ENCODE results near the gene OCEL1.
"Not testable (repeated sequence)": the region's sequence is repeated elsewhere in the genome, so short reads cannot be mapped to it uniquely, and the experiment has no call there.

OCEL1 gene

DNA sequence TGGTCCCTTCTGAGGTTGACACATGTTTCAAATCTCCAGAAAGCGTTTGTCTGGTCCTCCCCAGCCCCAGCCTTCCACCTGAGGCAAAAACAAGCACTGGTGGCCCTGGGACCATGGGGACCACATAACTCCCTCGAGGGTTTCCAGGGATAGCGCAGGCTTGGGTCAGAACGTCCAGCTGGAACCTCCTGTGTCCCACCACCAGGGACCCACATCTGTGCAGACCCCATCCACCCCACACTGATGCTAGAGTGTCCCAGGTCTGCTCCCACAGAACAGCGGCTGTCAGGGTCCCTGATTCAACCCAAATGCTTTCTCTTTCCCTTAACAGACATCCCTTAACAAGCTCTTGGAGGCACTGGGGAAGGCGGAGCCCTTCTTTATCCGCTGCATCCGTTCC lies 40.4 kb upstream of the OCEL1 start:
- TF ChIP-seq, protein P1, sequence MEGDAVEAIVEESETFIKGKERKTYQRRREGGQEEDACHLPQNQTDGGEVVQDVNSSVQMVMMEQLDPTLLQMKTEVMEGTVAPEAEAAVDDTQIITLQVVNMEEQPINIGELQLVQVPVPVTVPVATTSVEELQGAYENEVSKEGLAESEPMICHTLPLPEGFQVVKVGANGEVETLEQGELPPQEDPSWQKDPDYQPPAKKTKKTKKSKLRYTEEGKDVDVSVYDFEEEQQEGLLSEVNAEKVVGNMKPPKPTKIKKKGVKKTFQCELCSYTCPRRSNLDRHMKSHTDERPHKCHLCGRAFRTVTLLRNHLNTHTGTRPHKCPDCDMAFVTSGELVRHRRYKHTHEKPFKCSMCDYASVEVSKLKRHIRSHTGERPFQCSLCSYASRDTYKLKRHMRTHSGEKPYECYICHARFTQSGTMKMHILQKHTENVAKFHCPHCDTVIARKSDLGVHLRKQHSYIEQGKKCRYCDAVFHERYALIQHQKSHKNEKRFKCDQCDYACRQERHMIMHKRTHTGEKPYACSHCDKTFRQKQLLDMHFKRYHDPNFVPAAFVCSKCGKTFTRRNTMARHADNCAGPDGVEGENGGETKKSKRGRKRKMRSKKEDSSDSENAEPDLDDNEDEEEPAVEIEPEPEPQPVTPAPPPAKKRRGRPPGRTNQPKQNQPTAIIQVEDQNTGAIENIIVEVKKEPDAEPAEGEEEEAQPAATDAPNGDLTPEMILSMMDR (conservative IDR thresholded peaks at IDR 0.05; ENCODE audit: control insufficient read depth, insufficient read depth, low read depth, low read length), result no peak
- DNase-seq (ENCODE audit: low read depth), result no peak
- H3K4me3 ChIP-seq (ENCODE audit: control insufficient read depth, low read depth, low read length), result no peak overlapping the region

DNA sequence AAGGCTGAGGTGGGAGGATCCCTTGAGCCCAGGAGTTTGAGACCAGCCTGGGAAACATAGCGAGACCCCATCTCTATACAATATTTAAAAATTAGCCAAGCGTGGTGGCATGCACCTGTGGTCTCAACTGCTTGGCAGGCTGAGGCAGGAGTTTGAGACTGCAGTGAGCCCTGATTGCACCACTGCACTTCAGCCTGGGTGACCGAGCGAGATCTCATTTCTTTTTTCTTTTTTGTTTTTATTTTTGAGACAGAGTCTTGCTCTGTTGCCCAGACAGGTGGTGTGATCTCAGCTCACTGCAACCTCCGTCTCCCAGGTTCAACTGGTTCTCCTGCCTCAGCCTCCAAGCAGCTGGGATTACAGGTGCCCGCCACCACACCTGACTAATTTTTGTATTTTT lies 34.3 kb upstream of the OCEL1 start:
- not testable (repeated sequence) for DNase-seq (ENCODE audit: low read depth); H3K4me3 ChIP-seq (ENCODE audit: control insufficient read depth, low read depth, low read length)

DNA sequence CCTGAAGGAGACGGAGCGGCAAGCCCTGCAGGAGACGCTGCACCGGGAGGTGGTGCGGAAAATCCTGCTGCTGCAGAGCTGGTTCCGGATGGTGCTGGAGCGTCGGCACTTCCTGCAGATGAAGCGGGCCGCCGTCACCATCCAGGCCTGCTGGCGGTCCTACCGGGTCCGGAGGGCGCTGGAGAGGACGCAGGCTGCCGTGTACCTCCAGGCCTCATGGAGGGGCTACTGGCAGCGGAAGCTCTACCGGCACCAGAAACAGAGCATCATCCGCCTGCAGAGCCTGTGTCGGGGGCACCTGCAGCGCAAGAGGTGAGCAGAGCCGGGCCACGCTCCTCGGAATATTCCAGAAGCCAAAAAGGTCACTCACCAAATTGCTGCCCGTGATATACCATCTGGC lies 33.3 kb upstream of the OCEL1 start:
- TF ChIP-seq, protein P1 (conservative IDR thresholded peaks at IDR 0.05; ENCODE audit: control insufficient read depth, insufficient read depth, low read depth, low read length), result no peak
- H3K4me3 ChIP-seq (ENCODE audit: control insufficient read depth, low read depth, low read length), result no peak overlapping the region
- no peak for DNase-seq (ENCODE audit: low read depth)

DNA sequence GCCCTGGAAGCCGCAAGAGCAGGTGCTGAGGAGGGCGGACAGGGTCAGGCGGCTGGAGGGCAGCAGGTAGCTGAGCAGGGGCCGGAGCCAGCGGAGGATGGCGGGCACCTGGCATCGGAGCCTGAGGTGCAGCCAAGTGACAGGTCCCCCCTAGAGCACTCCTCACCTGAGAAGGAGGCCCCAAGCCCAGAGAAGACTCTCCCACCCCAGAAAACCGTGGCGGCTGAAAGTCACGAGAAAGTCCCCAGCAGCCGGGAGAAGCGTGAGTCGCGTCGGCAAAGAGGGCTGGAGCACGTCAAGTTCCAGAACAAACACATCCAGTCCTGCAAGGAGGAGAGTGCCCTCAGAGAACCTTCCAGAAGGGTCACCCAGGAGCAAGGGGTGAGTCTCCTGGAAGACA lies 31.4 kb upstream of the OCEL1 start:
- H3K4me3 ChIP-seq (ENCODE audit: control insufficient read depth, low read depth, low read length), result no peak overlapping the region
- TF ChIP-seq, protein P1 (conservative IDR thresholded peaks at IDR 0.05; ENCODE audit: control insufficient read depth, insufficient read depth, low read depth, low read length), result no peak
- DNase-seq (ENCODE audit: low read depth), result no peak

DNA sequence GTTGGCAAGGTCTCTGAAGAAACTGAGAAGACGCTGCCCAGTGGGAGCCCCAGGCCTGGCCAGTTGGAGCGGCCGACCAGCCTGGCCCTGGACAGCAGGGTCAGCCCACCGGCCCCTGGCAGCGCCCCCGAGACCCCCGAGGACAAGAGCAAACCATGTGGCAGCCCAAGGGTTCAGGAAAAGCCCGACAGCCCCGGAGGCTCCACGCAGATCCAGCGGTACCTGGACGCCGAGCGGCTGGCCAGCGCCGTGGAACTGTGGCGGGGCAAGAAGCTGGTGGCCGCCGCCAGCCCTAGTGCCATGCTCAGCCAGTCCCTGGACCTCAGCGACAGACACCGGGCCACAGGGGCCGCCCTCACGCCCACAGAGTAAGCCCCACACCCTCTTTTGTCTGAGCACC lies 30.9 kb upstream of the OCEL1 start:
- no peak for DNase-seq (ENCODE audit: low read depth)
- TF ChIP-seq, protein P1 (conservative IDR thresholded peaks at IDR 0.05; ENCODE audit: control insufficient read depth, insufficient read depth, low read depth, low read length), result no peak

DNA sequence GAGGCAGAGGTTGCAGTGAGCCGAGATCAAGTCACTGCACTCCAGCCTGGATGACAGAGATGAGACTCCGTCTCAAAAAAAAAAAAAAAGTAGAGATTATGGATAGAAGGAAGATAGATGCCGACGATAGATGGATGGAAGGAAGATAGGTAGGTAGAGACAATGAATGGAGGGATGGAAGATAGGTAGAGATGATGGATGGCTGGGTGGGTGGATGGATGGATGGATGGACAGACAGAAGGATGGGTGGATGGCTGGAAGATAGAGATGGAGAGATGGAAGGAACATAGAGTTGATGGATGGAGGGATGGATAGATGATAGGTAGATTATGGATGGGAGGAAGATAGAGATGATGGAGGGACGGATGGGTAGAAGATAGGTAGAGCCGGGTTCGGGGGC lies 29.4 kb upstream of the OCEL1 start:
- no peak for DNase-seq (ENCODE audit: low read depth)
- TF ChIP-seq, protein P1 (conservative IDR thresholded peaks at IDR 0.05; ENCODE audit: control insufficient read depth, insufficient read depth, low read depth, low read length), result no peak
- H3K4me3 ChIP-seq (ENCODE audit: control insufficient read depth, low read depth, low read length), result no peak overlapping the region

More for the DNA sequence above, 30.9 kb upstream of the OCEL1 start:
- H3K4me3 ChIP-seq (ENCODE audit: control insufficient read depth, low read depth, low read length), result no peak overlapping the region

DNA sequence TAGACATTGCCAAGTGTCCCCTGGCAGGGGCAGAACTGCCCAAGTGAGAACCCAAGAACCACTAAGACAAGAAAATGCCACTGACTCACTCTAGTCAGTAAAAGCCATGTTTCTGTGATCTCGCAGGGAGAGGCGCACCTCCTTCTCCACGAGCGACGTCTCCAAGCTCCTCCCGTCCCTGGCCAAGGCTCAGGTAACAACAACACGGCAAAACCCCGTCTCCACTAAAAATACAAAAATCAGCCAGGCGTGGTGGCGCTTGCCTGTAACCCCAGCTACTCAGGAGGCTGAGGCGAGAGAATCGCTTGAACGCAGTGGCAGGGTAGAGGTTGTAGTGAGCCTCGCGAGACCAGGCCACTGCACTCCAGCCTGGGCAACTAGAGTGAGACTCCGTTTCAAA lies 28.4 kb upstream of the OCEL1 start:
- H3K4me3 ChIP-seq (ENCODE audit: control insufficient read depth, low read depth, low read length), result no peak overlapping the region
- TF ChIP-seq, protein P1 (conservative IDR thresholded peaks at IDR 0.05; ENCODE audit: control insufficient read depth, insufficient read depth, low read depth, low read length), result no peak
- no peak for DNase-seq (ENCODE audit: low read depth)

All from fibroblast of mammary gland (primary cell).